DMS53 (cell line): ENCODE measurements around the gene TST.
"Not testable (repeated sequence)": the region's sequence is repeated elsewhere in the genome, so short reads cannot be mapped to it uniquely, and the experiment has no call there.

Experiments used
- DNase-seq: peaks from one replicate; lab custom pipeline; 2025; lab: John Stamatoyannopoulos, UW

TST gene

GRCh38 chr22:37014415-37014806 is 4.8 kb downstream of the TST start:
- no peak for DNase-seq

GRCh38 chr22:37012956-37013355 is 6.3 kb downstream of the TST start:
- no peak for DNase-seq

GRCh38 chr22:37012262-37012904 is 6.9 kb downstream of the TST start:
- no peak for DNase-seq

GRCh38 chr22:37011472-37011871 is 7.8 kb downstream of the TST start:
- no peak for DNase-seq

GRCh38 chr22:37010976-37011375 is 8.3 kb downstream of the TST start:
- no peak for DNase-seq

- DNase-seq: no peak
These were observed 9.1 kb downstream of the TST start for GRCh38 chr22:37010174-37010573.

GRCh38 chr22:37009490-37009889 is 9.8 kb downstream of the TST start:
- no peak for DNase-seq

- DNase-seq: no peak
These were observed 10.9 kb downstream of the TST start for GRCh38 chr22:37008365-37008764.

GRCh38 chr22:37007651-37008050 is 11.6 kb downstream of the TST start:
- DNase-seq: no peak

- no peak for DNase-seq
These were observed 16.6 kb downstream of the TST start for GRCh38 chr22:37002633-37003032.

GRCh38 chr22:37001826-37002225 is 17.4 kb downstream of the TST start:
- DNase-seq: no peak

- DNase-seq: no peak
These were observed 18.3 kb downstream of the TST start for GRCh38 chr22:37000676-37001534.

- no peak for DNase-seq
These were observed 19.8 kb downstream of the TST start for GRCh38 chr22:36999463-36999862.

GRCh38 chr22:36998620-36999351 is 20.5 kb downstream of the TST start:
- DNase-seq: no peak

- no peak for DNase-seq
These were observed 21.5 kb downstream of the TST start for GRCh38 chr22:36997746-36998145.

GRCh38 chr22:36991206-36991605 is 28.0 kb downstream of the TST start:
- no peak for DNase-seq

GRCh38 chr22:36990457-36990856 is 28.8 kb downstream of the TST start:
- no peak for DNase-seq

- not testable (repeated sequence) for DNase-seq
These were observed 30.2 kb downstream of the TST start for GRCh38 chr22:36989012-36989411.

- no peak for DNase-seq
These were observed 31.0 kb downstream of the TST start for GRCh38 chr22:36988075-36988832.

- peak; percentile 7 for DNase-seq
These were observed 32.9 kb downstream of the TST start for GRCh38 chr22:36986242-36986821.

- no peak for DNase-seq
These were observed 33.9 kb downstream of the TST start for GRCh38 chr22:36985211-36985889.
